ENCODE measurements around the gene PIK3C2B.

The PIK3C2B gene

DNA sequence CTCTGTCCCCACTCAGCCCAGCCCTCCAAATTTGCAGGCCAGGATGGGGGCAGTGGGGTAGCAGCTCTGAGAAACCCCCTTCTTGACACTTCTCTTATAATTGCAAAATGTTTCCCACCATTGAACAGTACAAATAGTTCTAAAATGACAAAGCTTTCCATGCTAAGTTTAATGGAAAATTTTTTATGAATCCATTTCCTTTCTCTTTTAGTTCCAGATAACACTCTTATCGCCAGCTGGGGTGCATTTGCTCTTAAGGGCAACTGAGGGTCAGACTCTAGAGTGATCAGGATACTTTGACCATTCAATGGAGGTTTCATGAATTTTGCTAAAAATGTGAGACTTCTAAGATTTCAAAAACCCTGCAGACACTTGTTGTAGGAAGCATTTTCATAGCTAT is 29.9 kb downstream of the PIK3C2B start:
- no peak for DNase-seq (ENCODE audit: low read depth)
- TF ChIP-seq, protein P1, sequence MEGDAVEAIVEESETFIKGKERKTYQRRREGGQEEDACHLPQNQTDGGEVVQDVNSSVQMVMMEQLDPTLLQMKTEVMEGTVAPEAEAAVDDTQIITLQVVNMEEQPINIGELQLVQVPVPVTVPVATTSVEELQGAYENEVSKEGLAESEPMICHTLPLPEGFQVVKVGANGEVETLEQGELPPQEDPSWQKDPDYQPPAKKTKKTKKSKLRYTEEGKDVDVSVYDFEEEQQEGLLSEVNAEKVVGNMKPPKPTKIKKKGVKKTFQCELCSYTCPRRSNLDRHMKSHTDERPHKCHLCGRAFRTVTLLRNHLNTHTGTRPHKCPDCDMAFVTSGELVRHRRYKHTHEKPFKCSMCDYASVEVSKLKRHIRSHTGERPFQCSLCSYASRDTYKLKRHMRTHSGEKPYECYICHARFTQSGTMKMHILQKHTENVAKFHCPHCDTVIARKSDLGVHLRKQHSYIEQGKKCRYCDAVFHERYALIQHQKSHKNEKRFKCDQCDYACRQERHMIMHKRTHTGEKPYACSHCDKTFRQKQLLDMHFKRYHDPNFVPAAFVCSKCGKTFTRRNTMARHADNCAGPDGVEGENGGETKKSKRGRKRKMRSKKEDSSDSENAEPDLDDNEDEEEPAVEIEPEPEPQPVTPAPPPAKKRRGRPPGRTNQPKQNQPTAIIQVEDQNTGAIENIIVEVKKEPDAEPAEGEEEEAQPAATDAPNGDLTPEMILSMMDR (IDR thresholded peaks at IDR 0.05; ENCODE audit: low read length, missing control alignments): no peak
- H3K4me3 ChIP-seq (replicated peaks; ENCODE audit: low read depth, low read length): no peak overlapping the region

DNA sequence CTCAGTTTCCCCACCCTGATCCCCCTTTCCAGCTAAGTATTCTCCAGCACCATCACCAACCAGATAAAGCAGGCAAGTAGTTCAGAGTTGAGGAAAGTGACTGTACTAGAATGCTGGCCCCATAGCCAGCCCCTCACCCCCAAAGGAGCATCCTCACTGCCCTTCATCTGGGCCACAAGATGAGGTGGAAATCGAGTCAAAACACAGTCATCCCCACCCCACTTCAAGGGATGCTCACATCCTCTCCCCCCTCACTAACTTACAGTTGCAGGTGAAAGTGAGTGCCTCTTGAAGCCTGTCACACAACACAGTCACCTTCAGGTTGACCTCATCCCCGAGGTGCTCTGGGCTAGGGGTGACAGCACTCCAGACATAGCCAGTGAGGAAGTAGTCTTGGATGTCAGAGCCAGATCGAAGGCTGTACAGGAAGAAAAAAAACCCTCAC is 30.4 kb downstream of the PIK3C2B start:
- TF ChIP-seq, protein P1 (IDR thresholded peaks at IDR 0.05; ENCODE audit: low read length, missing control alignments): no peak
- DNase-seq (ENCODE audit: low read depth): no peak
- H3K4me3 ChIP-seq (replicated peaks; ENCODE audit: low read depth, low read length): no peak overlapping the region

DNA sequence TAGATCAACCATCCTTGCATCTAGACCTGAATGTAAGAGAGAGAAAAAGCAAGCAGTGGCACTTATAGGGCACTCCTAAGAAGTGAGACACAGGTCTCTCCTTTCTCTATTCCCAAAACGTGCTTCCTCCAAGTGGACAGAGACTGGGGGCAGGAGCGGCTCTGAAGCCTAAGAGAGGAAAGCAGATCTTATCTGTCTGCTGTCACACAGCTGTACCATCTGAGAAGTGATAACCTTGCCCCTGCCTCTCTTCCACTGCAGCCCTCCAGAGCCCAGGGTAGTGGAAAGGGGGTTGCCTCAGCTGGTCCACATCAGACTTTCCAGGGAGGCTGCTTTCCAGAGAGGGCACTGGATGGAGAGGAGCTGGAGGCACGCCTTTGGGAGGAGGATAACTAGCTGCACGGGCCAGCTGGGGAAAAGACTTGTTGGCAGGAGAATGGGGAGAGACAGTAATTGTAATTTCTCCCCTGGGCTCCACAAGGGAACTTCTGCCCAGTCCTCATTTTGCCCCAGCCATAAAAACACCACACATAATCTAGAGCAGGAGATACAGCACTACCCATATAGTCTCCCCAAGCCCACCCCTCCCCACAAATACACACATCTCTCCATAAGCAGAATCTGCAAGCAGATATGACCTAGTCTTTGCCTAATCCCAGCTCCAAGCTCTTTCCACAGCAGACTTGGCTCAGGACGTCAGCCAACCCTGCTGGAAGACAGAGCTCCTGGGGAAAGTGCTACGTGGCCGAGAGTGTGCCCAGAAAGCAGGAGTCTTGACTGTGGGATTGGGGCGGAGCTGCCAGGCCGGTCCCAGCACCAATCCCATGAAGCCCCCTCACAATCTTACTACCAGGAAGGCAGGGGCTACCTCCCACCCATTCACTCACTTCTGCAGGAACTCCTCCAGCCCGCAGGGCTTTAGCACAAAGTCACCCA is 31.2 kb downstream of the PIK3C2B start:
- H3K4me3 ChIP-seq (replicated peaks; ENCODE audit: low read depth, low read length): no peak overlapping the region
- TF ChIP-seq, protein P1 (IDR thresholded peaks at IDR 0.05; ENCODE audit: low read length, missing control alignments): no peak
- DNase-seq (ENCODE audit: low read depth): no peak

DNA sequence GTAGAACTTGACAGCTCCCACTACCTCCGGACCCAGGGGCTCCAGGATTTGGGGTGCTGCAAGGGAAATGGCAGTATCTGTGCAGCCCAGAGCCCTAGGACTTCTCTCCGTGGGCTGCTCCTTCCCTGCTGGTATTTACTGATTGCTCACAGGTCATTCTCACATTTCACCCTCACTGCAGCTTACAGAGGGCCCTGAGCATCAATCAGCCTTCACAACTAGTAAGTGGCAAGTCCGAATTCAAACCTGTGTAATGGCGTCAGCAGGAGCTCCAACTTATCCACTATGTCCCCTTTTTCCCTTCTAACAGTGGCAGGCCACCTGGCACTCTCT is 32.4 kb downstream of the PIK3C2B start:
- no peak overlapping the region for H3K4me3 ChIP-seq (replicated peaks; ENCODE audit: low read depth, low read length)
- DNase-seq (ENCODE audit: low read depth): no peak
- TF ChIP-seq, protein P1 (IDR thresholded peaks at IDR 0.05; ENCODE audit: low read length, missing control alignments): no peak

DNA sequence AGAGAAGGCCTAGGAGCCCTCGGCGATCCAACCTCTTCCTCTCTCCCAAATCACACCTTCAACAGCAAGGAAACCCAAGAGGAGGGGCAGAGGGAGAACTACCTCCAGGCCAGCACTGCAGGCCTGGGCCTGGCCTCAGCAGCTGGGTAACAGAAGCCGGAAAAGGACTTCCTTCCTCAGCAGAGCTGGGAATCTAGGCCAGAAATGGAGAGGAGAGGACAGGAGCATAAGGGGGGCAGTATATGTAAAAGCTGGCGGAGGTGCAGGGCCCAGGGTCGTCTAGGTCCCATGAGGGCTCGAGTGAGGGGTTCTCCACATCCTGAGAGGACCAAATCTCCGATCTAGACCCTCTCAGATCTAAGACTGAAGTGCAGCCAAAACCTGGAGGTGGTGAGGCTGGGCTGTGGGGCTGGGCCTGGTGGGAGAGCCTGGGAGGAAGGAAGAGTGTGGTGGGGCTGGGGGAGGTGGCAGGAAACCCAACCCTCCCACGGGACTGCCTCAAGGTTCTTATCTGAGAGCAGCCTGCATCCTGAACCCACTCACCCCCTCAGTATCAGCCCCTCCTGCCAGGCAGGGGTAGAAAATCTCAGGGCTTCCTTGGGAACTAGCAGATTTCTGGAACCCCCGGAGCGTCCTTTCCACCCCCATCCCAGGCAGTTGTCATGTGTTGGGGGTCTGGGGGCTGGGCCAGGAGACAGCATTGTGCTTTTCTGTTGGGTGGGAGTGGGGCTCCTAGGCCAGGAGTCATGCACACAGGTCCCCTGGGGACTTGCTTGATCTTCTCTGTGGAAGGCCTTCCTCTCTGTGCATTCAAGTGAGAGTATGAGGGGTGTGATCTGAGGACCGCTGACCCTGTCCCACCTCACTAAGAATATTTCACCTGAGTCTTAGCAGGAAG is 33.0 kb downstream of the PIK3C2B start:
- TF ChIP-seq, protein P1 (IDR thresholded peaks at IDR 0.05; ENCODE audit: low read length, missing control alignments): no peak
- DNase-seq (ENCODE audit: low read depth): no peak

DNA sequence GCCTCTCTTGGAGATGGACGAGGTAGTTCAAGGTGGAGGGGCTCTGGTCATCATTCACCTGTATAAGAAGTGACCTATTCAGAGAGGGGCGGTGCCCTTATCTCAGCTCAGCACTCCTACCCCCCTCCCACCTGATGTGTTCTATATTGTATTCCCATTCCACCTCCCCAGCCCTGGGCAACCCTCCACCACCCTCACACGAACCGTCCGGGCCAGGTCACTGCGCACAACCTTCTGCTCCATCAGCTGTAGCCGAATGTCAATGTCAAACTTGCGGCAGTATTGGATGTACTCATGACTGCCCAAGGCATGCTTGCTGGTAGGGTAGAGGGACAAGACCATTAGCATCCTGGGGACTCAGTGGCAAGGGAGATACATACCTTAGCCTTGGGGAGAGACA is 34.3 kb downstream of the PIK3C2B start:
- no peak for DNase-seq (ENCODE audit: low read depth)
- no peak overlapping the region for H3K4me3 ChIP-seq (replicated peaks; ENCODE audit: low read depth, low read length)
- TF ChIP-seq, protein P1 (IDR thresholded peaks at IDR 0.05; ENCODE audit: low read length, missing control alignments): no peak

More for the DNA sequence above, 33.0 kb downstream of the PIK3C2B start:
- H3K4me3 ChIP-seq (replicated peaks; ENCODE audit: low read depth, low read length): no peak overlapping the region

Data from fibroblast of pulmonary artery (primary cell).